ENCODE results near the gene SMARCA4.

- TF ChIP-seq TARDBP (IDR thresholded peaks at IDR 0.05): no peak
- no peak for TF ChIP-seq ELF4 (IDR thresholded peaks at IDR 0.05)
- TF ChIP-seq ARNT (IDR thresholded peaks at IDR 0.05): no peak
- TF ChIP-seq FOXA1 (IDR thresholded peaks at IDR 0.05): no peak
- TF ChIP-seq FOXK2 (IDR thresholded peaks at IDR 0.05): no peak
- TF ChIP-seq NFRKB (IDR thresholded peaks at IDR 0.05): no peak
- no peak for TF ChIP-seq CTBP1 (IDR thresholded peaks at IDR 0.05; ENCODE audit: borderline replicate concordance)
- no peak for TF ChIP-seq FOXM1 (IDR thresholded peaks at IDR 0.05; ENCODE audit: borderline replicate concordance)
- no peak for TF ChIP-seq PKNOX1 (IDR thresholded peaks at IDR 0.05)
- no peak for TF ChIP-seq BHLHE40 (IDR thresholded peaks at IDR 0.05; ENCODE audit: borderline replicate concordance)
- TF ChIP-seq SUZ12 (IDR thresholded peaks at IDR 0.05): no peak
- no peak for TF ChIP-seq L3MBTL2 (conservative IDR thresholded peaks at IDR 0.05)
Measured at GRCh38 chr19:11098327-11098726, 137.5 kb downstream of the SMARCA4 start.
